ENCODE data around the gene WDFY4. TPM values are rescaled to one million over a fixed set of nuclear protein-coding genes. Genes with fewer than 3 reads are reported as not detected.

Gene WDFY4
- total and polyA plus RNA-seq, 2 of the 4 experiments (the other 2 are of a cell fraction): not detected

DNA sequence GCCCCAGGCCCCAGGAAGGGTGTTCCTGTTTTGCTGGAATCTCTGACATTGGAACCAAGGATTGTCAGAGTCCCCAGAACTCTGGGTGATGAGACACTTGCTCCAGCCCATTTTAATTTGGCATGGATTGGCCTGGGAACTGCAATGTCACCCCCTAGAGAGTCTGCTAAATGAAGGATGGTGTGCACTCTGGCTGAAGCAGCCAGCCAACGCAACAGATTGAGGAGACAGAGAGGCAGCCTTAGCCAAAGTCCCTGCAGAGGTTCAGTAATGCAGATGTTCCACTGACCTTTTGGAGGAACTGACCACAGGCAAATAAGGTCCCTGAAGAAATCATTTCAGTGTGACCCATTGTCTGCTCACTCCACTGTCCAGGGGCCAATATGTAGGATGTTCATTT, 241.6 kb downstream of the WDFY4 start:
- TF ChIP-seq CHD1 (IDR thresholded peaks at IDR 0.05; ENCODE audit: low read depth, low read length) (no peak), RAD21 (IDR thresholded peaks at IDR 0.05; ENCODE audit: low read length) (no peak), RCOR1 (IDR thresholded peaks at IDR 0.05; ENCODE audit: insufficient replicate concordance, low read length) (no peak), MXI1 (IDR thresholded peaks at IDR 0.05; ENCODE audit: borderline replicate concordance, low read depth, low read length) (no peak), CEBPB (IDR thresholded peaks at IDR 0.05; ENCODE audit: low read depth, low read length) (no peak), MAZ (IDR thresholded peaks at IDR 0.05; ENCODE audit: borderline replicate concordance, low read depth, low read length) (no peak), RFX5 (IDR thresholded peaks at IDR 0.05; ENCODE audit: low read depth, low read length) (no peak), BHLHE40 (IDR thresholded peaks at IDR 0.05; ENCODE audit: low read depth, low read length) (no peak), FOS (IDR thresholded peaks at IDR 0.05; ENCODE audit: low read depth, low read length) (no peak), POLR2A (IDR thresholded peaks at IDR 0.05; ENCODE audit: low read depth, low read length) (no peak), ELK1 (IDR thresholded peaks at IDR 0.05; ENCODE audit: borderline replicate concordance, low read depth, low read length) (no peak), CTCF (conservative IDR thresholded peaks at IDR 0.05; ENCODE audit: low read depth, low read length) (no peak), SMC3 (IDR thresholded peaks at IDR 0.05; ENCODE audit: low read depth, low read length) (no peak), MAFK (IDR thresholded peaks at IDR 0.05; ENCODE audit: low read depth, low read length) (no peak), NFE2L2 (IDR thresholded peaks at IDR 0.05; ENCODE audit: low read depth, low read length) (no peak)
- TF ChIP-seq, protein P1, sequence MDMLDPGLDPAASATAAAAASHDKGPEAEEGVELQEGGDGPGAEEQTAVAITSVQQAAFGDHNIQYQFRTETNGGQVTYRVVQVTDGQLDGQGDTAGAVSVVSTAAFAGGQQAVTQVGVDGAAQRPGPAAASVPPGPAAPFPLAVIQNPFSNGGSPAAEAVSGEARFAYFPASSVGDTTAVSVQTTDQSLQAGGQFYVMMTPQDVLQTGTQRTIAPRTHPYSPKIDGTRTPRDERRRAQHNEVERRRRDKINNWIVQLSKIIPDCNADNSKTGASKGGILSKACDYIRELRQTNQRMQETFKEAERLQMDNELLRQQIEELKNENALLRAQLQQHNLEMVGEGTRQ (IDR thresholded peaks at IDR 0.05; ENCODE audit: low read depth, low read length): no peak
- in situ Hi-C loops (cut with MboI; ENCODE audit: low sequenced_read_pairs): no loop called here
- ATAC-seq (ENCODE audit: low read depth) (no peak), DNase-seq (no peak)
- no peaks in the 10 kb centered on the region for H3K4me1 ChIP-seq (ENCODE audit: control insufficient read depth, insufficient read depth, low read length)
- H4K91ac ChIP-seq (ENCODE audit: insufficient read depth, low read depth, low read length): no peak overlapping the region
- no peak overlapping the region for H3K23ac ChIP-seq (ENCODE audit: low read depth, low read length)
- H4K8ac ChIP-seq (ENCODE audit: low read depth in 2 of 2, low read length in 2 of 2): no peak overlapping the region
- intact Hi-C loops (cut with micrococcal nuclease): no loop called here
- ChIA-PET POLR2A (ENCODE audit: unreplicated experiment) (no interaction called here), CTCF (no interaction called here)
- no peaks in the 10 kb centered on the region for H3K9me1 ChIP-seq (ENCODE audit: insufficient read depth, low read length)
- H3K18ac ChIP-seq (ENCODE audit: low read depth, low read length): no peak overlapping the region
- no peaks in the 10 kb centered on the region for H3K36me3 ChIP-seq (ENCODE audit: control insufficient read depth, insufficient read depth, low read length)
- no peak overlapping the region for H2BK120ac ChIP-seq (ENCODE audit: low read depth, low read length)
- H2BK20ac ChIP-seq (ENCODE audit: low read depth, low read length): no peak overlapping the region
- no peak overlapping the region for H3K4me2 ChIP-seq (ENCODE audit: low read depth, low read length)
- no peaks in the 10 kb centered on the region for H3K9me3 ChIP-seq (ENCODE audit: control insufficient read depth, insufficient read depth, low read length)
- no peak overlapping the region for H2BK5ac ChIP-seq (ENCODE audit: low read depth, low read length, poor library complexity, severe bottlenecking)
- H3K14ac ChIP-seq (replicated peaks; ENCODE audit: low read depth, low read length): no peak overlapping the region
- H3K56ac ChIP-seq (ENCODE audit: extremely low read depth, insufficient read depth, low read length): no peak overlapping the region
- no peak overlapping the region for H3K4ac ChIP-seq (ENCODE audit: low read depth, low read length)
- no peak overlapping the region for H2AK5ac ChIP-seq (ENCODE audit: low read depth, low read length)
- no peak overlapping the region for H2AFZ ChIP-seq (replicated peaks; ENCODE audit: low read length, poor library complexity)
- no peak overlapping the region for H3K9ac ChIP-seq (ENCODE audit: low read depth, low read length)
- no peaks in the 10 kb centered on the region for H3K79me1 ChIP-seq (ENCODE audit: low read depth in 1 of 2, low read length in 2 of 2)
- H3K27ac ChIP-seq (ENCODE audit: insufficient read depth, low read length): no peak overlapping the region
- H2AK9ac ChIP-seq (replicated peaks; ENCODE audit: low read depth, low read length, poor library complexity): no peak overlapping the region
- H4K5ac ChIP-seq (ENCODE audit: low read depth, low read length): no peak overlapping the region
- dilution Hi-C loops (cut with HindIII; ENCODE audit: low sequenced_read_pairs, unreplicated experiment): no loop called here
- peaks cover 11% of the 10 kb centered on the region for H3K27me3 ChIP-seq (ENCODE audit: control insufficient read depth, insufficient read depth, low read length)
- BruUV-seq (replicated peaks): no TSS peak
- WGBS, 2 experiments (ENCODE audit: extremely low coverage in 2 of 2, insufficient read length in 1 of 2): 33% methylated on average over 1 of the region's 1 CpG; no CpG with 5 or more reads in 1 of the 2 experiments
- no peak overlapping the region for H3K4me3 ChIP-seq (ENCODE audit: insufficient read depth, low read depth, low read length)
- H4K20me1 ChIP-seq (ENCODE audit: insufficient read depth, low read length): no peaks in the 10 kb centered on the region
- no peak overlapping the region for H2BK15ac ChIP-seq (ENCODE audit: low read depth, low read length)

All from IMR-90 (cell line).